Stimulated activated CD4-positive, alpha-beta T cell treated with anti-CD3 and anti-CD28 coated beads, Interleukin-4, amount 100 ng/mL, for 4 hours (primary cell): Measurements from ENCODE around the gene SOHLH1.
"Not testable (repeated sequence)": the region's sequence is repeated elsewhere in the genome, so short reads cannot be mapped to it uniquely, and the experiment has no call there.

Experiments used
- DNase-seq, 2 experiments: peaks; one replicate each; pipeline ENCODE4 v3.0.0-alpha.2; 2020

Gene SOHLH1

DNA sequence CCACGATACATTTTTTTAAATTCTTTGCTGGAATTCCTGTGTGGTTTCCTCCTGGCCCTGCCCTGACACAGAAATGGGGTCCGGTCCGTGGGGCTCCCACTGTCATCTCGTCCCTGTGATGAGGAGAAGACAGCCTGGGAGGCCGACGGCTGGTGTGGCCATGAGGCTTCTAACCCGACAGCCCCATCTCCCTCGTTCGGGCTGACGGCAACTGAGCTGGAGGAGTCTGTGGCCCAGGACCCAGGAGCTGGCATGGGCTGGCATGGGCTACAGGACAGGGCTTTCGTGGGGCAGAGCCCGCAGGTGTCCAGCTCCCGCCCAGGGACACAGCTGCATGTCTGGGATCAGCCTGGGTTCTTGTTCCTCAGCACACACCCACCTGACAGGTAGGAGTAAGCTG lies 22.4 kb downstream of the SOHLH1 start:
- no peak for DNase-seq

DNA sequence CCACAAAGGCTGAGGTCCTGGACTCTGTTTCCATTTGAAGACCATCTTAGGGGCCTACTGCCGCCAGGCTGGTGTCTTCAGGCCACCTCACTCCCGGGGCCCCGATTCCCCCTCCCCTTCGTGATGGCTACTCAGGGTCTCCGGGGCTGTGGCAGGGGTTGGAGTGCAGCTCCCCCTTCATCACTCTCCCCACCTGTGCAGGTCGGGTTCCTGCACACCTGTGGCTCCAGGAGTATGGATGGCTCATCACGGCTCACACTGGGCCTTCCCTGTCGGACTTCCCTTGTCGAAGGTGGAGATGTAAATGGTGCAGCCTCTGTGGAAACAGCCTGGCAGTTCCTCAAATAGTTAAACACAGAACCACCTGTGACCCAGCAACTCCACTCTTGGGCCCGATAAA lies 24.3 kb downstream of the SOHLH1 start:
- DNase-seq, result no peak

DNA sequence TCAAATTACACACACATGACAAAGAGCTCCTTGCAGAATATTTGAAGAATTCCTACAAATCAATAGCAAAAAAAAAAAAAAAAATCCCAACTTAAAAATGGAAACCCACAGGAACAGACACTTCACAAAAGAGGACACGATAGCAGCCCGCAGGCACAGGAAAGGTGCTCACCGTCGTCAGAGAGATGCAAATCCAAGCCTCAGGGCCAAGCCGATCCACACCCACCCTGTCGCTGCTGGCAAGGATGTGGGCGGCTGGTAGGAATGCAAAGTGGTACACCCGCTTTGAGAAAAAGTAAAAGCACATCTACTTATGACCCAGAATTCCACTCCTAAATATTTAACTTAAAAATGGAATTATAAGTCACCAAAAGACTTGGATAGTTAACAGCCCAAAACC lies 25.3 kb downstream of the SOHLH1 start:
- no peak for DNase-seq

DNA sequence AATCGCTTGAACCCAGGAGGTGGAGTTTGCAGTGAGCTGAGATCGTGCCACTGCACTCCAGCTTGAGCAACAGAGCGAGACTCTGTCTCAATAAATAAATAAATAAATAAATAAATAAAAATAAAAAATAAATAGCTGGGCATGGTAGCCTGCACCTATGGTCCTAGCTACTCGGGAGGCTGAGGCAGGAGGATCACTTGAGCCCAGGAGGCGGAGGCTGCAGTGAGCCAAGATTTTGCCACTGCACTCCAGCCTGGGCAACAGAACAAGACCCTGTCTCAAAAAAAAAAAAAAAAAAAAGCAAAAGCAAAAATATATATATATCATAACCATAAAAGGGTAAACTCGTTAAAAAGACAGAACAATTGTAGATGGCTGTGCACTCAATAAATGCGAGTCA lies 26.5 kb downstream of the SOHLH1 start:
- not testable (repeated sequence) for DNase-seq

DNA sequence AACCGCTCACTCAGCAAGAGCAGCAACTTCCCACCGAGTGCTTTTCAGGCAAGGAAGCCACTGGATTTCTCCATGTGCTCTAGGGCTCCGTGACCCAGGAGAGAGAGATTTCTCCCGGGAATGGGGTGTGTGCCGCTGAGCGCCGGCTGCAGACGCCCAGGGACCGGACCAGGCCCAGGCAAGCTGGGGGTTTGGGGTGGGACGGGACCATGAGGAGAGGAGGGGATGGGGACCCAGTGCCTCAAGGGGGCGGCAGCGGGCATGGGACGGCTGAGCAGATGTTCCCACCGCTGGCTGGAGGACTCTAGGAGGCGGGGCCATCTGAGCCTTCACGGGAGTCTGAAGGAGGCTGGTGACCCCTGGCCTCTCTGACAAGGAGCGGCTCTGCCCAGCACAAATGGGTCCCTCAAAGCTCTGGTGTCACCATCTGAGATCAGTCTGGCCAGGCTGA lies 27.7 kb downstream of the SOHLH1 start:
- DNase-seq, result no peak

DNA sequence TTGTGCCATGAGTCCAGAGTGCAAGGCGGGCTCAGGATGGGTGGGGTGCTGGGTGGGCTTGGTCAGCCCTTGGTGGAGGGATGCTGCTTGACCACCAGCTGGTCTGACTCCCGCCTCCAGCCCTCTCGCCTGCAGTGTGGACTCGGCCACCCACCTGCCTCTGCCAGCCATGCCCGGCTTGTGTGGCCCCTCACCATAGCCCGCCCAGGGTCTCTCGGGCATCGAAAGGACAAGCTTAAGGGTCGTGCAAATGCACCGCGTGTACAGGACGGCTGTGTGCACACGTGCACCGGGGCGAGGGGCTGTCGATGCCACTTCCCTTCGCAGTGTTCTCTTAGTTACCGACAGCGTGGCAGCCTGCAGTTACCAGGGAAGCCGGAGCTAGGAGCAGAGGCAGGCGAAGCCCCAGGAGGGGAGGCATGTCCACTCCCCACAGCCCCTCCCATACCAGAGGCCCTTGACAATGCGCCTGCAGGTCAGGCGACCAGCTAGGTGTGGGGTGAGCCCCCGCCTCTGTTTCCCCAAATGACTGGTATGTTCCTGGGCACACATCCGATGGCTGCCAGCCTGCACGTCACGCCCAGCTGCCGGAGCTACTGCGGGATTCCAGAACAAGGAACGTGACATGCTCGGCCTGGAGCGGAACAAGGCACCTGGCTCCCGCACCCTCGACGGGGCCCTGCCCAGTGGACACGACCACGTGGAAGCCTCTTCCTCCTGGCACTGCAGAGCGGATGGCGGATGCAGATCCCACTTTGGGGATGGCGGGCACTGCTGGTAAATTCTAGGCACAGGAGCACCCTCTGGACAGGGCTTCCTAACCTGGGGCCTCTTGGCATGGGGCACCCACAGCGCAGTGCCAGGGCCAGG lies 28.3 kb downstream of the SOHLH1 start:
- DNase-seq, result no peak

DNA sequence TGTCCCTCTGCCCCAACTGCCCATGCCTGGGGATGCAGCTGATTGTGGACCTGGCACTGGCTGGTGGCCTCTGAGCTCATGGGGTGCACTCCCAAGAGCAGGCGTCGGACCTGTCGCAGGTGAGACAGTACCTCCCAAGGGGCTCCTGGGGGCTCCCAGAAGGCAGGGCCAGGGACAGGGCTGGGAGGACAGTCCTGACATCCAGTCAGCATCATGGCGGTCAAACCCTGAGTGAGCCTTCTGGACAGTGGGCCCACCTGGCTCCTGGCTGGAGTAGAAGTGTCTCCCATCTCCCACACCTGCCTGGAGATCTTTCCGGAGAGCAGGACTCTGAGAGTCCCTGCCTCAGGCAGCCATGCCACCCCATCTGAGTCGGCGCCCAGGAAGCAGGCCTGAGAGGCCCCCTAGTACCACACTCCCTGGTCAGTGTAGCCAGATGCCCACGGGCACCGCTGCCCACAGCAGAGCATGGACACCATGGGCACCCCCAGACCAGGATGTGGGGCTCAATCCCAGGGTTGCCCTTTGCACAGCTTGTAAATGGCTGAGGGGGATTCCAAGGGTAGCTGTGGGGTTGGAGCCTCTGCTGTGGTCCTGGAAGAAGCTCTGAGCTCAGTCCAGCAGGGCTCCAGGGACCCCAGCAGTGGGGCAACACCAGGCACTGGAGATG lies 29.5 kb downstream of the SOHLH1 start:
- no peak for DNase-seq

DNA sequence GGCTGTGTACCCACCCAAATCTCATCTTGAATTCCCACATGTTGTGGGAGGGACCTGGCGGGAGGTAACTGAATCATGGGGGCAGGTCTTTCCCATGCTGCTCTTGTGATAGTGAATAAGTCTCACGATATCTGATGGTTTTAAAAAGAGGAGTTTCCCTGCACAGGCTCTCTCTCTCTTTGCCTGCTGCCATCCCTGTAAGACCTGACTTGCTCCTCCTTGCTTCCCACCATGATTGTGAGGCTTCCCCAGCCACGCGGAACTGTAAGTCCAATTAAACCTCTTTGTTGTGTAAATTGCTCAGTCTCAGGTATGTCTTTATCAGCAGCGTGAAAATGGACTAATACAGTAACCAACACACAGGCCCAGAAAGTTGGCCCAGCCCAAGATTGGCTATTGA lies 30.3 kb downstream of the SOHLH1 start:
- DNase-seq, result not testable (repeated sequence)

DNA sequence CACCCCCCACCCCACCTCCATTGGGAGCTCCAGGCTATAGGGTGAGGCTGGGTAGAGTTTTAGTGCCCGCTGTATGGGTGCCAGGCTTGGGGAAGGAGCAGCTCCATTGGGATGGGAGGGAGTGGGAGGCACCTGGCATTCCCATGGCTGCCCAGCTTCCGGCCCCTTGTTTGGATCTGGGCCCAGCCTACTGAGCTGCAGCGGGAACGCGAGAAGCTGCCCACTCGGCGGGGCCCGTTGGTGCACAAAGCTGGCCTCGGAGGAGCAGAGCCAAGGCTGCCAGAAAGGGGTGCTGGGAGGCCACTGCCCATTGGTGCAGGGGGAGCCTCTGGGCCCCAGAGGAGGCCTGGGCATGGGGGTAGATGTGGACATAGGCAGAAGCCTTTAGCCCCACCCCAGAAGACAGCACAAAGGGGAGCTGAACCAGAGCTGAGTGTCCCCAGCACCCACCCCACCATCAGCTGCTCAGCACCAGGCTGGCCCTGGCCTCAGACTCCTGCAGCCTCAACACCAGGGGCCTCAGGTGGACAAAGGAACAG lies 31.7 kb downstream of the SOHLH1 start:
- DNase-seq, result no peak

DNA sequence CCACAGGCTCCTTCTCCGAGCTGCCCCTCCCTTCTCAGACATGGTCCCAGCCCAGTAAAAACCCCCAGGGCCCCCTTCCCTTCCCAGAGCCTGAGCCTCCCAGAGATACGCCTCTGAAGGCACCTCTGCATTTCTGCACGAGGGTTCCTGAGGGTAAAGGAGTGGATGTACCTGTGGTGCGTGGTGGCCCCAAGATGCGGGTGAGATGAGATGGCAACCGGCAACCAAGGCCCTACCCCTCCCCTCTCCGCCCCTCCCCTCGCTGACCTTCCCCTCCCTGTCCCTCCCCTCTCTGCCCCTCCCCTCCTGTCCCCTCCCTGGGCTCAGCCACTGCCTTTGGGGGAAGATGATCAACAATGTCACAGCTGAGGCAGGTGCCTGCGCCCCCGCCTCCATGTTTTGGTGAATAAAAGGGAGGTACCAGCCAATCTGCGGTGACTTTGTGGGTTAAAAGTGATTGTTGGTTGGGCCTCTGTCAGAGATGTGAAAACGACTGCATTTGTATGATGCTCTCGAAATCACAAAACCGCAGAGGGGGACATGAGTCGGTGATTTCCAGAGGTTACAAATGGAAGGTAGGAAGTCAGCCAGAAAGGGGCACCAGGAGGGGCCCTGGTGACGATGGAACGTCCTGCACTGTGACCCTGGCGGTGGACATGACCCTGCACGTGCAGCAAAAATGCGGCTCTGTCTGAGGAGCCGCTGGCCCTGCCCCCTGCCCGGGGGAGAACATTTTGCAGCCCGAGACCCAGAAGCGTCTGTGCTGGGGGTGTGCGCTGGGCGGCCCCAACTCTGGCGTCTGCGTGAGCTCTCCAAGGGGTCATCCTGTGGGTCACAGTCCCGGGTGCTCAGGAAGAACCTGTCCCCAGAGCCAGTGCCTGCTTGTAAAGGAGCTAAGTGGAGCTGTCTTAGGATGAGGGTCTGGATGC lies 32.5 kb downstream of the SOHLH1 start:
- no peak for DNase-seq

DNA sequence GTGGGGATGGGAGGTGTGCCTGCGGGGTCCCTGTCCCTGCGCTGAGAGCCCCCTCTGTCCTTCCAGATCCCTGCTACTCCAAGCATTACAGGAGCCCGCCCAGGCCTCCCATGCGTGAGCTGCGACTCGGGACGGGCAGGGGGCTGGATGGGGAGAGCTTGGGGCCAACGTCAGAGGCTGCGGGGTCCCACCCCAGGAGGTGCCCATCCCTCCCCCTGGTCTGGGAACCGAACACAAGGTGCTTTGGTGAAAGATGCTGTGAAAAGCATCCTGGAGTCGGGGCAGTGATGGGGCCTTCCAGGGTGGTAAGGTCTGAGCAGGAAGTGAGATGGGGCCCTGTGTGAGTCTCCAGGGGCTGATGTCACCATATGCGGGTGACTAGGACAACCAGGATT lies 33.5 kb downstream of the SOHLH1 start:
- DNase-seq, result no peak

DNA sequence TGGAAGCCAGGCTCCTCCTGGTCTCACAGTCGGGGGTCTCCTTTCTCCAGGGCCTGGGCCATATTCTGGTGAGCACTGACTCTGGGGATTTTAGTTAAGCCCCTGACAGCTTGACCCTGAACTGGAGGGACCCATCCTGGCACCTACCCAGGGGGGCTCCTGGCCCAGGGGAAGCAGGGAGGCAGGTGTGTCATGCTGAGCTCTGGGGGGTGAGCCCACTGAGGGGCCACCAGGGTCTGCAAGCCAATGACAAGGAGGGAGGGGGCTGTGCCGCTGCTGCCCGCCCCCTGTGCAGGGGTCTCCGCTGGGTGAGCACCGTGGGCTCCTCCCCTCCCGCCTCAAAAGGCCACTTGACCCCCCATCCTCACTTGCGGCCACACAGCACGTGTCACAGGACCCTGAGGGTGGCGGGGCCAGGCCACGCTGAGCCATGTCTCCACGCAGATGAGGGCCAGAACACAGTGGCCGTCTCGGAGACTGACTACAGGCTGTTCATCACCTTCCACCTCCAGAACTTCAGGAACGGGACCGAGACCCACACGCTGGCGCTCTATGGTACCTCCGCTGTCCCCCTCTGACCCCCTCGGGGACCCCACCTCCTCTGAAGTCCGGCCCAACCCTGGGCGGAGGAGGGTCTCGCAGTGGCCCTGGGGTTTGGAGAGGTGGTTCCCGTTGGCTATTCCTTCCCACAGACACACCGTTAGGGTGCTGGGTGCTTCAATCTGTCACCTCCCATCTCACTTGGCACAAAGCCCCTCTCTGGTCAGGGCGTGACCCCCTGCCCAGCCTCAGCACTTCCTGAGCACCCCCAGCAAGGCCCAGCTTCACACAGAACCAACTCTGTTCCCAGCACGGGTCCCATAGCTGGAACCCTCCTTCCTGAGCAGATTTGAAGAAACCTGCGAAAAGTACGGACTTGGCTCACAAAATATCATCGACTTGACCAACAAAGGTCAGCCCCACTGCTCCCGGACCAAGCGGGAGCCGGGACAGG lies 34.2 kb downstream of the SOHLH1 start:
- DNase-seq, result no peak

DNA sequence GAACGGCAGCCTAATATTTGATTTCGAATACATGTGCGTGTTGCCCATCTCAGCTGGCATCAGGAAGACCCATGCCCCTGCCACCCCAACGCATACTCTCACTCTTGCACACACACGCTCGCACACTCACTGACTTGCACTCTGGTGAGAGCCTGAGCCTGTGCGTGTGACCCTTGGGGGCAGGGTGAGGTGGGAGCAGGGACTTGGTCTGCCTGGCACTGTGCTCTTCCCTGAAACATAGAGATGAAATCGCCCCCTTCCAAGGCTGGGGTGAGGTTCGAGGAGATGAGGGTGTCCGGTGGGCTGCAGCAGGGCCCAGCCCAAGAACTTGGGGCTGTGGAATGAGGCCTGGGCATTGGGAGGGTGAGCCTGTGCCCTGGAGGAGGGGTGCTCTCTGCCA lies 35.0 kb downstream of the SOHLH1 start:
- DNase-seq, result no peak

DNA sequence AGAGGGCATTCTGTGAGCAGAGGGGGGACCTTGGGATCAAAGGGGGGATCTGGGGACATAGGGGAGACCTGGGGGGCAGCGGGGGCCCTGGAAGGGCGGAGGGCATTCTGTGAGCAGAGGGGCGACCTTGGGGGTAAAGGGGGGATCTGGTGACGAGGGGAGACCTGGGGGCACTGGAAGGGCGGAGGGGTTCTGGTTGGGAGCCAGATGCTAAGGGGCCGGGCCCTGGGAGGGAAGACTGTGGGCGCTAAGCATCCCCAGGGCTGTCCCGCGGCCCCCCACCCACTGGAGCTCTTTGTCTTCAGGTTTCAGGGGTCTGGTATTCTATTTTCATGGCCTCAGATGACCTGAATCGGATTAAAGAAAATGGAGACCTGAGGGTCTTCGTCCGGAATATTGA lies 35.4 kb downstream of the SOHLH1 start:
- DNase-seq, result no peak

DNA sequence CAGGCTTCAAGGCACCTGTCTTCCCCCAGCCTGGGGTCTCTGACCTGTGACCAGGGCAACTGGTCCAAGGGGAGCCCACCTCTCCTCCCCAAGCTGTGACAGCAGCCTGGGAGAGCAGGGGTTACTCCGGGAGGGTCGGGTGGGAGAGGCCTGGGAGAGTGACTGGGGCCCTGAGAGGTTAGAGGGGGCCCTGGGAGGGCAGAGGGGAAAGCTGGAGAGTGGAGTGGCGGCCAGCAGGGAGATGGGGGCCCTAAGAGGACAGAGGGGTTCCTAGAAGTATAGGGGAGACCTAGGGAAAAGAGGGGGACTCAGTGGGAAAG lies 35.9 kb downstream of the SOHLH1 start:
- DNase-seq, result no peak

DNA sequence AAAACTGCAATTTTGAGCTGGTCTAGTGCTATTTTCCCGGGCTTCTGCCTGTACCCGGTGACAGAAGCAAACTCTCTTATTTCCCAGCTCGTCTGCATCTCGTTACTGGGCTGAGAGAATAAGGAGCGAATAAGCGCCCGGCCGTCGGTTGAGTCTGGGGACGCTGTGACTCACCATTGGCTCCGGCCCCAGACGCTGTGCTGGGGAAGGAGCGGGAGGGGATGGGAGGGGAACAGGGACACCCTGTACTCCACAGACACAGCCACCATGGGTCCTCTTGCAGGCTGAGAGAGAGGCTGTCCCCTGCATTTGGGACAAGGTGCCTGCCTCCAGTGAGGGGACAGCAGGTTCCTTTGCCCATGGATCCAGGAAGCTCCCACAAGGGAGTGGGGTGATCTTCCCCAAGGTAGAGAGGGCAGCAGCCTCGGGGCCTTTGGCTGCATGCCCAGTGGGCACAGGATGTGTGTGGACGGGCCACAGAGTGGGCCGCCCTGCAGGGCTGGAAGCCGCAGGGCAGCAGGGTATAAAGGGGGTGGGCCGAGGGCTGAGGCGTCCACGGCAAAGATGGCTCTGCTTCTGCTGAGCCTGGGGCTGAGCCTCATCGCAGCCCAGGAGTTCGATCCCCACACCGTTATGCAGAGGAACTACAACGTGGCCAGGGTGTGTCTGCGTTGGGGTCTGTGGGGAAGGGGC lies 36.4 kb downstream of the SOHLH1 start, which contains the start of gene LCN9:
TSS of gene LCN9 (plus strand) at position 552 of the 693 bp plus-strand sequence. CDS start at position 565, 13 bp downstream.
- no peak for DNase-seq

DNA sequence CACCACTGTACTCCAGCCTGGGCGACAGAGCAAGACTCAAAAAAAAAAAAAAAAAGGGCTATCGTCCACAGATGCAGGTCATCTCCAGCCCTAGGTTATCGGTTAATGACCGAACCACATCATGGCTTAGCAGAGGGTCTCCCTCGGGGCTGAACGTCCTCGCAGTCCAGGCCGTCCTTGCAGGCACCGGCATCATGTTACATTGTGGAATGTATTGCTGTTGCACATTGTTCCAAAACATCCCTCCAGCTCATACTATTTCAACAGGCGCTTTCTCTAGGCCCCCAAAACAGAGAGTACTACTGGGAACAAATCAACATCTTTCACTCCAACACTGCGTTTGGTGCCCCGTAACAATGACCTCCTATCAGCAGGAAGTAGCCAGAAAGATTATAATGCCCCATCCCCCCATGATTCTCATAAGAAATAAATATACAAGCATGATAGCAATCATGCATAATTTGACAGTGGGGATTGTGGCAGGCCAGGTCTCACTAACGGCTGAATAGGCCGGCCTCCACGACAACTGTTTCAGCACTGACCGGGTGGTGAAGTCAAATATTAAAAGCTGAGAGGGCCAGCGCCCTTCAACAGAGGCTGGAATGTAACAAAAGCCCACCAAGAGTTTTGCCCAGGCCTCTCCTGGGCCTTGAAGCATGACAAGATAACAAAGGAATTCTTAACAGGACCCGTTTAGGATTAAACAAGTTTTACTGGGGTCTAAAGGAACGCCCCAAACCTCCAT lies 37.3 kb downstream of the SOHLH1 start:
- no peak for DNase-seq

DNA sequence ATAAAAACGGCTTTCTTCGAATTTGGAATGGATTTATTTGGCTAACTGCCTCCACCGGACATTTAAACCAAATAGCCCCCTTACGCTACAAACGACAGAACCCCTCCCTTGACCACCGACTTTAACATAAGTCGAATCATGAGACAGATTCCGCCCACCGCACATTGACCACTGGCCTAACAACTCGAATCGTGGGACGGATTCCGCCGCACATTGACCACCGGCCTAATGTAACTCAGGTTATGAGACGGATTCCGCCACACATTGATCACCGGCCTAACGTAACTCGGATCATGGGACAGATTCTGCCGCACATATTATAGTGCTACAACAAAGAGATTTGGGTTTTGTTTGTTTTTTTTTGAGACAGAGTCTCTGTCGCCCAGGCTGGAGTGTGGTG lies 38.9 kb downstream of the SOHLH1 start:
- no peak for DNase-seq

DNA sequence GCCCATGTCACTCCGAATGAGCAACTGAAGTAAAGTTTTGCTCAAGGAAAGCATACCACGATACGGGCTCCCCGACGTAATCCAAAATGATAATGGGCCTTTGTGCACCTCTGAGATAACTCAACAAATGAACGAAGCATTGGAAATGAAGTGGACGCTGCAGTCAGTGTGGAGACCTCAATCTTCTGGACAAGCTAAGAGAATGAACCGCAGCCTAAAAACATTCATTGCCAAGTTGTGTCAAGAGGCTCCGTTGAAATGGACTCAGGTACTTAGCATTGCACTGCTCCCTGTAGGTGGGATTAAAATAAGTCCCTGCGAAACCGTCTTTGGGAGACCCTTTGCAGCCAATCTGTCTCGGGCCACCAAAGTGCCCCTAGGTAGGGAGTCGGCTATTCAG lies 40.0 kb downstream of the SOHLH1 start:
- no peak for DNase-seq

DNA sequence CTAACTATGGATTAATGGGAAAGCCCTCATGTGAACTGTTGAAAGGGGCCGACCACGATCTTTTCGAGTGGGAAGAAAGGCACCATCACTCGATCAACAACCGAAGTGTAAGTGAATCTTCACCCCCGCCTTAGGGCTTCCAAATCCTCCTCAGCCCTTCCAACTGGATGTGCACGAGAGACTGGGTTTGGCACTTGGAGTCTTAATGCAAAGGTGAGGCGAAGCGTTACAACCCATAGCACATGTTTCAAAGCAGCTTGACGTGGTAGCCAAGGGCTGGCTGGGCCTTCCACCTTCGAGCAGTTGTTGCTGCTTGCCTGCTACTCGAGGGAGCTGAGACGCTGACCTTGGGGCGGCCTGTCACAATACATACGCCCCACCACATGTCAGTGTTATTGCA lies 41.9 kb downstream of the SOHLH1 start:
- DNase-seq, result no peak
